Stomach (tissue), 9 donors: ENCODE results near the gene CDK3. TPM values are rescaled to one million over a fixed set of nuclear protein-coding genes. Genes with fewer than 3 reads are reported as not detected.

Experiments used
- DNase-seq, 2 donors: peaks; one replicate each; pipeline versions ENCODE4 v3.0.0 to v3.0.0-alpha.2; 2013 to 2019
- H3K27ac ChIP-seq, 5 donors: fragments of 200-600 bp in 4 of 5; sonication (generic) in 4 of 5; one replicate each; pipeline ENCODE4 v1.5.1; 2013 to 2019; ENCODE audit warnings: mild to moderate bottlenecking in 1 of 5, moderate library complexity in 1 of 5
- H3K27me3 ChIP-seq, 3 donors: fragments of 200-600 bp; sonication (generic); one replicate each; pipeline ENCODE4 v1.5.1; 2017 to 2019; ENCODE audit warnings: mixed run types in 1 of 3
- H3K36me3 ChIP-seq, 4 donors: fragments of 200-600 bp; sonication (generic); 1 replicate in 3 of 4; 2 replicates in 1 of 4; pipeline ENCODE4 v1.5.1; 2016 to 2019
- H3K4me1 ChIP-seq, 4 donors: fragments of 200-600 bp; sonication (generic); one replicate each; pipeline ENCODE4 v1.5.1; 2016 to 2019
- H3K4me3 ChIP-seq, 4 donors: fragments of 200-600 bp; sonication (generic) in 3 of 4; one replicate each; pipeline ENCODE4 v1.5.1; 2016 to 2019; ENCODE audit warnings: mild to moderate bottlenecking in 1 of 4
- H3K9me3 ChIP-seq, 4 donors: fragments of 200-600 bp; sonication (generic); one replicate each; pipeline ENCODE4 v1.5.1; 2016 to 2019
- CTCF ChIP-seq, 7 experiments: fragments of 450-650 bp in 4 of 7; fragments of 200-600 bp in 3 of 7; sonication (generic) in 3 of 7; IDR thresholded peaks; one replicate each; pipeline ENCODE4 v1.5.1; 2016 to 2019; ENCODE audit warnings: antibody characterized with exemption in 7 of 7, control low read depth in 2 of 7, mild to moderate bottlenecking in 1 of 7
- EP300 ChIP-seq: sonication (generic); formaldehyde crosslinking; IDR thresholded peaks from one replicate; pipeline ENCODE4 v1.6.1; 2017; ENCODE audit warnings: antibody characterized with exemption
- POLR2A ChIP-seq, 4 donors: fragments of 450-650 bp; IDR thresholded peaks; one replicate each; pipeline ENCODE4 v1.6.1; 2016; ENCODE audit warnings: antibody characterized with exemption in 4 of 4, control low read depth in 2 of 4, mild to moderate bottlenecking in 1 of 4, moderate library complexity in 1 of 4
- POLR2AphosphoS5 ChIP-seq, 3 donors: sonication (generic); formaldehyde crosslinking; IDR thresholded peaks; one replicate each; pipeline ENCODE4 v1.6.1; 2016; ENCODE audit warnings: antibody characterized with exemption in 3 of 3
- WGBS, 5 donors: extraction: QIAGEN DNeasy Blood & Tissue Kit in 3 of 5; methylation state at CpG; one replicate each; pipeline versions ENCODE4 v1.1.5 to v1.1.7; 2013 to 2018; 5-methylcytosine and 5-hydroxymethylcytosine counted together
- intact Hi-C: fragments of 100-400 bp; cut with DNase I; formaldehyde crosslinking; loops from one replicate; pipeline ENCODE4 v1.15.1; 2023; ENCODE audit warnings: low total_unique reads
- polyA plus RNA-seq, 3 donors: library from polyadenylated mRNA; stranded (reverse); fragments of 200-250 nt; gene quantifications; one replicate each; pipeline ENCODE4 v1.2.3, GENCODE V29; 2013
- total RNA-seq, 5 donors: library from RNA; depleted of rRNA; stranded (reverse); fragments of >200 nt; gene quantifications; one replicate each; pipeline versions ENCODE4 v1.1.0 to v1.2.3, GENCODE V29; 2014 to 2016
- donor health status: healthy with polysubstance abuse.
- donor health status: Bipolar disorder and iron deficiency.
- donor health status: healthy.

CDK3 gene
- total and polyA plus RNA-seq, 8 donors, result 3.1 to 20.4 (median 8.2) TPM; not detected in 1

- peak; percentile 58 to 81 for DNase-seq
- H3K27ac ChIP-seq, result peak overlapping the region in 2 of 5 donors; percentile 18 to 36
- peaks cover 0 to 45% (median 21%) of the 10 kb centered on the region in 4 donors for H3K36me3 ChIP-seq
- intact Hi-C loops, result loop anchor here (5.0 kb wide), 1 partner anchor 93 kb away; no protein-coding TSS in a partner anchor
- peak in 4 of 7 experiments; percentile 49 to 73 (median 63) for TF ChIP-seq CTCF (IDR thresholded peaks at IDR 0.05)
- no peak for TF ChIP-seq EP300
- TF ChIP-seq POLR2A (IDR thresholded peaks at IDR 0.05), result no peak
- TF ChIP-seq POLR2AphosphoS5 (IDR thresholded peaks at IDR 0.05), result no peak
- no peaks in the 10 kb centered on the region for H3K27me3 ChIP-seq
- H3K4me3 ChIP-seq, result no peak overlapping the region
- no peaks in the 10 kb centered on the region for H3K9me3 ChIP-seq
- peaks cover 27 to 61% (median 45%) of the 10 kb centered on the region in 4 donors for H3K4me1 ChIP-seq
- WGBS, 5 donors, result 49 to 63% (median 58%) methylated on average over 24 to 31 of the region's 31 CpGs
Measured at GRCh38 chr17:76000016-76000754, 470 bp upstream of the CDK3 start.

- Histone ChIP-seq H3K9me3 (no peaks in the 10 kb centered on the region), H3K4me1 (peaks cover 22 to 54% (median 39%) of the 10 kb centered on the region in 4 donors), H3K27me3 (no peaks in the 10 kb centered on the region), H3K36me3 (peaks cover 0 to 37% (median 17%) of the 10 kb centered on the region in 4 donors), H3K4me3 (no peak overlapping the region), H3K27ac (no peak overlapping the region)
- 94 to 98% (median 95%) methylated on average over 12 of the region's 12 CpGs; no CpG with 5 or more reads in 1 of the 5 donors for WGBS, 5 donors
- TF ChIP-seq EP300 (no peak), POLR2AphosphoS5 (IDR thresholded peaks at IDR 0.05) (no peak), CTCF (IDR thresholded peaks at IDR 0.05) (no peak), POLR2A (IDR thresholded peaks at IDR 0.05) (no peak)
- intact Hi-C loops, result loop anchor here (5.0 kb wide), 1 partner anchor 95 kb away; no protein-coding TSS in a partner anchor
- no peak for DNase-seq
Measured at GRCh38 chr17:76002100-76002499, 1.4 kb downstream of the CDK3 start.

- Histone ChIP-seq H3K27ac (peak overlapping the region in 3 of 5 donors; percentile 7 to 58 (median 50)), H3K4me3 (no peak overlapping the region), H3K9me3 (no peaks in the 10 kb centered on the region), H3K36me3 (peaks cover 0 to 48% (median 21%) of the 10 kb centered on the region in 4 donors), H3K4me1 (peaks cover 17 to 39% (median 21%) of the 10 kb centered on the region in 4 donors), H3K27me3 (no peaks in the 10 kb centered on the region)
- no peak for DNase-seq
- TF ChIP-seq EP300 (no peak), POLR2AphosphoS5 (IDR thresholded peaks at IDR 0.05) (no peak)
- 65 to 76% (median 70%) methylated on average over 5 to 6 of the region's 6 CpGs for WGBS, 5 donors
- intact Hi-C loops, result loop anchor here (5.0 kb wide), 1 partner anchor 97 kb away; no protein-coding TSS in a partner anchor
Measured at GRCh38 chr17:76003915-76004314, 3.3 kb downstream of the CDK3 start.

- peak in 1 of 2 donors; percentile 19 for DNase-seq
- intact Hi-C loops, result loop anchor here (5.0 kb wide), 2 partner anchors 88 to 98 kb away; no protein-coding TSS in a partner anchor
- H3K4me1 ChIP-seq, result peaks cover 16 to 35% (median 19%) of the 10 kb centered on the region in 4 donors
- H3K27ac ChIP-seq, result peak overlapping the region in 3 of 5 donors; percentile 3 to 37 (median 4)
- H3K36me3 ChIP-seq, result peaks cover 0 to 55% (median 25%) of the 10 kb centered on the region in 4 donors
- TF ChIP-seq POLR2A (IDR thresholded peaks at IDR 0.05) (no peak), EP300 (no peak), POLR2AphosphoS5 (IDR thresholded peaks at IDR 0.05) (no peak), CTCF (IDR thresholded peaks at IDR 0.05) (no peak)
- H3K9me3 ChIP-seq, result no peaks in the 10 kb centered on the region
- H3K27me3 ChIP-seq, result no peaks in the 10 kb centered on the region
- 72 to 92% (median 80%) methylated on average over 7 to 8 of the region's 8 CpGs for WGBS, 5 donors
- H3K4me3 ChIP-seq, result no peak overlapping the region
Measured at GRCh38 chr17:76004750-76005262, 4.2 kb downstream of the CDK3 start.
